HepG2 (cell line): Measurements from ENCODE around the gene C14orf93. TPM values are rescaled to one million over a fixed set of nuclear protein-coding genes. Genes with fewer than 3 reads are reported as not detected.

Experiments
- ATF2 ChIP-seq: sonication (generic); formaldehyde crosslinking; IDR thresholded peaks from 2 replicates; pipeline ENCODE4 v1.4.0; 2020; ENCODE audit warnings: missing genetic modification reagents
- BRF2 ChIP-seq: sonication (generic); formaldehyde crosslinking; IDR thresholded peaks from 2 replicates; pipeline ENCODE4 v1.8.1; 2022; ENCODE audit warnings: mild to moderate bottlenecking, missing genetic modification reagents
- CBFB ChIP-seq: sonication (generic); formaldehyde crosslinking; IDR thresholded peaks from 2 replicates; pipeline ENCODE4 v1.4.0; 2020; ENCODE audit warnings: missing genetic modification reagents
- CHD4 ChIP-seq: fragments of 200-600 bp; sonication (generic); IDR thresholded peaks from 2 replicates; pipeline ENCODE4 v1.7.0; 2017; ENCODE audit warnings: mild to moderate bottlenecking, low read length, borderline replicate concordance
- CREBL2 ChIP-seq: sonication (generic); formaldehyde crosslinking; IDR thresholded peaks from 2 replicates; pipeline ENCODE4 v1.8.1; 2023; ENCODE audit warnings: missing genetic modification reagents, mild to moderate bottlenecking, borderline replicate concordance
- HNRNPLL ChIP-seq: fragments of 200-400 bp; formaldehyde crosslinking; IDR thresholded peaks from 2 replicates; pipeline ENCODE4 v1.6.1; 2017; ENCODE audit warnings: mild to moderate bottlenecking, low read depth, low read length; ENCODE audit not compliant: poor library complexity, severe bottlenecking
- MXD4 ChIP-seq: IDR thresholded peaks from 2 replicates; pipeline ENCODE4 v1.6.1; 2016; ENCODE audit warnings: mild to moderate bottlenecking, missing biosample characterization, missing genetic modification reagents
- NFIC ChIP-seq: IDR thresholded peaks from 2 replicates; pipeline ENCODE4 v1.6.1; 2012; ENCODE audit warnings: mild to moderate bottlenecking, low read length, inconsistent platforms
- NFKBIZ ChIP-seq: IDR thresholded peaks from 2 replicates; pipeline ENCODE4 v1.6.1; 2018; ENCODE audit warnings: missing genetic modification reagents, missing compliant biosample characterization
- NR2F1 ChIP-seq, 2 experiments: fragments of 450-650 bp in 1 of 2; formaldehyde crosslinking in 1 of 2; IDR thresholded peaks; 2 replicates each; pipeline versions ENCODE4 v1.5.0 to v1.6.1; 2016 to 2020; ENCODE audit warnings: mild to moderate bottlenecking in 1 of 2, missing compliant biosample characterization in 1 of 2, missing genetic modification reagents in 1 of 2, moderate library complexity in 1 of 2
- TMF1 ChIP-seq: sonication (generic); formaldehyde crosslinking; IDR thresholded peaks from 2 replicates; pipeline ENCODE4 v1.8.1; 2022; ENCODE audit warnings: low read depth, missing genetic modification reagents
- ZFY ChIP-seq: sonication (generic); formaldehyde crosslinking; IDR thresholded peaks from 2 replicates; pipeline ENCODE4 v1.4.0; 2020; ENCODE audit warnings: missing genetic modification reagents
- ZMAT5 ChIP-seq: sonication (generic); formaldehyde crosslinking; IDR thresholded peaks from 2 replicates; pipeline ENCODE4 v1.5.0; 2020; ENCODE audit warnings: mild to moderate bottlenecking, low read depth, missing genetic modification reagents, borderline replicate concordance
- ZNF225 ChIP-seq: sonication (generic); formaldehyde crosslinking; IDR thresholded peaks from 2 replicates; pipeline ENCODE4 v1.4.0; 2020; ENCODE audit warnings: mild to moderate bottlenecking, missing genetic modification reagents
- ZNF235 ChIP-seq: sonication (generic); formaldehyde crosslinking; IDR thresholded peaks from 2 replicates; pipeline ENCODE4 v1.8.1; 2023; ENCODE audit warnings: mild to moderate bottlenecking, missing genetic modification reagents, borderline replicate concordance
- ZNF275 ChIP-seq: sonication (generic); formaldehyde crosslinking; IDR thresholded peaks from 2 replicates; pipeline ENCODE4 v1.8.0; 2022; ENCODE audit warnings: missing genetic modification reagents, mild to moderate bottlenecking, inconsistent platforms, borderline replicate concordance
- ZNF317 ChIP-seq: sonication (generic); formaldehyde crosslinking; IDR thresholded peaks from 2 replicates; pipeline ENCODE4 v1.5.0; 2020; ENCODE audit warnings: mild to moderate bottlenecking, missing genetic modification reagents
- ZNF329 ChIP-seq: sonication (generic); formaldehyde crosslinking; IDR thresholded peaks from 2 replicates; pipeline ENCODE4 v1.9.0; 2021; ENCODE audit warnings: low read depth, mild to moderate bottlenecking, missing genetic modification reagents
- ZNF331 ChIP-seq: sonication (generic); formaldehyde crosslinking; IDR thresholded peaks from 2 replicates; pipeline ENCODE4 v1.4.0; 2020; ENCODE audit warnings: missing genetic modification reagents
- ZNF501 ChIP-seq: sonication (generic); formaldehyde crosslinking; IDR thresholded peaks from 2 replicates; pipeline ENCODE4 v1.5.1; 2020; ENCODE audit warnings: mild to moderate bottlenecking, moderate library complexity, missing genetic modification reagents
- ZNF513 ChIP-seq: sonication (generic); formaldehyde crosslinking; conservative IDR thresholded peaks from 2 replicates; pipeline ENCODE4 v1.5.0; 2020; ENCODE audit warnings: missing genetic modification reagents
- ZNF569 ChIP-seq: sonication (generic); formaldehyde crosslinking; IDR thresholded peaks from 2 replicates; pipeline ENCODE4 v1.5.0; 2020; ENCODE audit warnings: mild to moderate bottlenecking, missing genetic modification reagents, moderate library complexity, borderline replicate concordance
- ZSCAN30 ChIP-seq: sonication (generic); formaldehyde crosslinking; IDR thresholded peaks from 2 replicates; pipeline ENCODE4 v1.5.0; 2020; ENCODE audit warnings: mild to moderate bottlenecking, missing genetic modification reagents
- polyA plus RNA-seq, 8 experiments: library from polyadenylated mRNA; depleted of rRNA in 3 of 8; stranded (reverse) in 7 of 8; unstranded in 1 of 8; fragments of >200 nt; fragmentation: Illumina TruSeq in 4 of 8; extraction: Trizol in 4 of 8; gene quantifications; 2 replicates each; pipeline versions ENCODE4 v1.2.1 to v1.2.3, GENCODE V29; 2011 to 2016; ENCODE audit warnings: low read depth in 4 of 8, missing spikeins in 1 of 8, mixed read lengths in 1 of 8; ENCODE audit not compliant: insufficient read depth in 1 of 8
- total RNA-seq, 5 experiments: library from RNA; depleted of rRNA; stranded (reverse); fragments of >200 nt; fragmentation: Illumina TruSeq; extraction: Trizol; gene quantifications; 2 replicates each; pipeline ENCODE4 v1.2.3, GENCODE V29; 2016; ENCODE audit warnings: low read depth in 1 of 5

The C14orf93 gene
- total and polyA plus RNA-seq, 2 of the 13 experiments (the other 11 are each of a cell fraction or from before 2014, with no cell fraction given), result 11.4 to 22.5 TPM

GRCh38 chr14:23009939-23010726 lies at the start of gene C14orf93 (continued):
- peak; percentile 74 for TF ChIP-seq TMF1 (CRISPR knock-in tag)
- peak; percentile 33; the same call in 1 of the 2 replicates for TF ChIP-seq ZNF501 (CRISPR knock-in tag)
- 0 out of 2 replicates have a peak, but pooled peaks have one; percentile 5 for TF ChIP-seq ATF2 (CRISPR knock-in tag)
- no peak for TF ChIP-seq ZNF513 (CRISPR knock-in tag)
- TF ChIP-seq BRF2 (CRISPR knock-in tag), result peak; percentile 86; the same call in 1 of the 2 replicates
- peak; percentile 38; the same call in 1 of the 2 replicates for TF ChIP-seq CBFB (CRISPR knock-in tag)
- peak; percentile 66 for TF ChIP-seq HNRNPLL
- peak; percentile 65; the same call in 1 of the 2 replicates for TF ChIP-seq ZNF331 (CRISPR knock-in tag)
- TF ChIP-seq ZNF329 (CRISPR knock-in tag), result no peak
- TF ChIP-seq NFIC, result no peak
- TF ChIP-seq ZNF569 (CRISPR knock-in tag), result no peak
- peak; percentile 57; the same call in 1 of the 2 replicates for TF ChIP-seq ZNF317 (CRISPR knock-in tag)
- TF ChIP-seq ZNF235 (CRISPR knock-in tag), result peak; percentile 68; the same call in 1 of the 2 replicates
- TF ChIP-seq MXD4 (CRISPR knock-in tag), result 0 out of 2 replicates have a peak, but pooled peaks have one; percentile 28
- peak; percentile 81 for TF ChIP-seq ZFY (CRISPR knock-in tag)
- no peak for TF ChIP-seq ZNF225 (CRISPR knock-in tag)
- TF ChIP-seq CREBL2 (CRISPR knock-in tag), result no peak; the same call in 1 of the 2 replicates
- no peak for TF ChIP-seq ZMAT5 (CRISPR knock-in tag)
- 0 out of 2 replicates have a peak, but pooled peaks have one; percentile 18 for TF ChIP-seq ZNF275 (CRISPR knock-in tag)
- TF ChIP-seq NFKBIZ, result no peak
- no peak for TF ChIP-seq NR2F1 (CRISPR knock-in tag; IDR thresholded peaks at IDR 0.05)
- no peak for TF ChIP-seq ZSCAN30 (CRISPR knock-in tag)
- TF ChIP-seq CHD4, result peak; percentile 98
